DMS 273 (cell line): ENCODE results near the gene IL1A.

Experiments used
- DNase-seq: peaks from one replicate; lab custom pipeline; 2025; ENCODE audit not compliant: unreplicated experiment; lab: John Stamatoyannopoulos, UW

IL1A gene

DNA sequence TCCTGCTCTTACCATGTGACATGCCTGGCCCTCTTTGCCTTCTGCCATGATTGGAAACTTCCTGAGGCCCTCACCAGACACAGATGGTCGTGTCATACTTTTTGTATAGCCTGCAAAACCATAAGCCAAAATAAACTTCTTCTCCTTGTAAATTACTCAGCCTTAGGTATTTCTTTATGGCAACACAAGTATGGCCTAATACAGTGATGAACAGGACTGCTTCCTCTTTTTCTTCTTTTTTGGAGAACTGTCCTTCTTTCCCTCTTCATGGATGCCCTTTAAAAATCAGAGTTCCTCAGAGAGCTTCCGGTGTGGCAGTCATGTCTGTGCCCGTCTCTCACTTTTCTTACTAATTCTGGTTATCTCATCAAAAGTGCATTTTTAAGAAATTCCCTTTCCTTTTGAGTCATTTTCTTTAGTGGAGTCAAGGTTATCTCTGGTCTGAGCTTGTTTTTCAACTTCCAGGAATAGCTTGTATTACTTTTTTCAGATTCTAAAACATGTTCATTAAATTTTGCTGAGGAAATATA lies 9.2 kb upstream of the IL1A start:
- no peak for DNase-seq

DNA sequence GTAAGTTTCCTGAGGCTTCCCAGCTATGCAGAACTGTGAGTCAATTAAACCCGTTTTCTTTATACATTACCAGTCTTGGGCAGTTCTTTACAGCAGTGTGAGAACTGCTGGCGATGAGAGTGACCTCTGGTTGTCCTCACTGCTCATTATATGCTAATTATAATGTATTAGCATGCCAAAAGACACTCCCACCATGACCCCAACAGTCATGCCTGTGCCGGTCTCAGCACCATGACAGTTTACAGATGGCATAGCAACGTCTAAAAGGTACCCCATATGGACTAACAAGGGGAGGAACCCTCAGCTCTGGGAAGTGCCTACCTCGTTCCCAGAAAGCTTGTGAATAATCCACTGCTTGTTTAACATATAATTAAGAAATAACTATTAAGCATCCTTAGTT lies 8.1 kb upstream of the IL1A start:
- no peak for DNase-seq

DNA sequence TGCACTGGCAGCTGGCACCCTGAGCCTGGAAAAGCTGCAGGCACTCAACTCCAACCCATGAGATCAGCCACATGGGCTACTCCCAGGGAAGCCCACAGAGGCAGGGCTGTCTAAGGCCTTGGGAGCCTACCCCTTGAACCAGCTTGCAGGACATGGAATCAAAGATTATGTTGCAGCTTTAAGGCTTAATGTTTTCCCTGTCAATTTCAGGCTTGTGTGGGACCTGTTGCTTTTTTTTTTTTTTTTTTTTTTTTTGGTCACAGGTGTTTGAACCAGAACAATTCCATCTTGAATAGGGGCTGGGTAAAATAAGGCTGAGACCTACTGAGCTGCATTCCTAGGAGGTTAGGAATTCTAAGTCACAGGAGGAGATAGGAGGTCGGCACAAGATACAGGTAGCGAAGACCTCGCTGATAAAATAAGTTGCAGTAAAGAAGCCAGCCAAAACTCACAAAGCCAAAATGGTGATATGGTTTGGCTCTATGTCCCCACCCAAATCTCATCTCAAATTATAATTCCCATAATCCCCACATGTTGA lies 7.5 kb upstream of the IL1A start:
- no peak for DNase-seq

DNA sequence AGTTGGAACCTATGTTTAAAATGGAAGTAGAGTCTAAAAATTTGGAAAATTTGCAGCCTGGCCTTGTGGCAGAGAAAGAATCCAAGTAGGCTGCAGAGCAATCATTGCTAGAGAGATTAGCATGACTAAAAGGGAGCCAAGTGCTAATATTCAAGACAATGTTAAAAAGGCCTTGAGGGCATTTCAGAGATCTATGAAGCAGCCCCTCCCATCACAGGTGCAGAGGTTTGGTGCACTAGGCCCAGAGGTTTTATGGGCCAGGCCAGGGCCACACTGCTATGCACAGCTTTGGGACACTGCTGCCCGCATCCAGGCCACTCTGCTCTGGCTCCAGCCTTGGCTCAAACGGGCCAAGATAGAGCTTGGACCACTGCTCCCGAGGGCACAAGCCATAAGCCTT lies 6.7 kb upstream of the IL1A start:
- DNase-seq, result no peak

DNA sequence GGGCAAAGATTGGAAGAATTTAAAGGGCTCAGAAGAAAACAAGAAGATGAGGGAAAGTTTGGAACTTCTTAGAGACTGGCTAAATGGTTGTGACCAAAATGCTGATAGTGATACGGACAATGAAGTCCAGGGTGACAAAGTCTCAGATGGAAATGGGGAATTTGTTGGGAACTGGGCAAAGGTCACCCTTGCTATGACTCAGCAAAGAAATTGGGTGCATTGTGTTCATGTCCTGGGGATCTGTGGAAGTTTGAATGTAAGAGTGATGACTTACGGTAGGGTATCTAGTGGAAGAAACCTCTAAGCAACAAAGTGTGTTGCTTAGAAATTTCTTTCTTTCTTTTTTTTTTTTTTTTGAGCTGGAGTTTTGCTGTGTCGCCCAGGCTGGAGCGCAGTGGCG lies 6.0 kb upstream of the IL1A start:
- DNase-seq, result no peak

DNA sequence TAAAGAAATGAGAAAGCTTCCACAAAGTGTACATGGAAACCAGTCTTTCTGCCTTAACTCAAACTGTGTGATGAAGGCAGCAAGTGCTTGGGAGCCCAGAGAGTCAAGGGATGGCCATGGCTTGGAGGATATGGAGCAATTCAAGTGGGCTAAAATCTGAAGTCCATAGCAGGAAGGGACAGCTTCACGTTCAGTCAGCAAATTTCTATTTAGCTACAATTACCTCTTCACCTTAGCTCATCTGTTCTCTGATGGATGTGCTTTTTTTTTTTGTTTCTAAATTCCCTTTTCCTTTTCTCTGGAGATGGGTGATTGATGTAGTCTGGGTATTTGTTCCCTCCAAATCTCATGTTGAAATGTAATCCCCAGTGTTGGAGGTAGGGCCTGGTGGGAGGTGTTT lies 4.9 kb upstream of the IL1A start:
- no peak for DNase-seq

DNA sequence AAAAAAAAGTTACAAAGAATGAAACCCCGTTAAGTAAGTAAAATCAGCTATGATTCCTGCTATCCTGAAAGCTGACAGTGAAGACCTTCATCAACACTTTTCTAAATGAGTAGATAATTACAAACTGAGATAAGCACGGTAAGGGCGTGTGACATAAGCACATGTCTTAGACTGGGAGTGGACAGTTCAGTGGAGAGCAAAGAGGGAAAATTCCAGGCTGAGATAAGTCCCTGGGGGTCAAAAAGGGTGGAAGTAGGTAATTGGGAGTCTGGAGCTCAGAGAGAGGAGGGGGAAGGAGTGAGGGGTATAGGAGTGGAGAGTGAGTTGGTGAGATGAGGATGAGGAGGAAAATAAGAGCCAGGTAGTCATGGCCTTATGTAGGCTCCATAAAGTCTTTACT lies 4.4 kb upstream of the IL1A start:
- no peak for DNase-seq

DNA sequence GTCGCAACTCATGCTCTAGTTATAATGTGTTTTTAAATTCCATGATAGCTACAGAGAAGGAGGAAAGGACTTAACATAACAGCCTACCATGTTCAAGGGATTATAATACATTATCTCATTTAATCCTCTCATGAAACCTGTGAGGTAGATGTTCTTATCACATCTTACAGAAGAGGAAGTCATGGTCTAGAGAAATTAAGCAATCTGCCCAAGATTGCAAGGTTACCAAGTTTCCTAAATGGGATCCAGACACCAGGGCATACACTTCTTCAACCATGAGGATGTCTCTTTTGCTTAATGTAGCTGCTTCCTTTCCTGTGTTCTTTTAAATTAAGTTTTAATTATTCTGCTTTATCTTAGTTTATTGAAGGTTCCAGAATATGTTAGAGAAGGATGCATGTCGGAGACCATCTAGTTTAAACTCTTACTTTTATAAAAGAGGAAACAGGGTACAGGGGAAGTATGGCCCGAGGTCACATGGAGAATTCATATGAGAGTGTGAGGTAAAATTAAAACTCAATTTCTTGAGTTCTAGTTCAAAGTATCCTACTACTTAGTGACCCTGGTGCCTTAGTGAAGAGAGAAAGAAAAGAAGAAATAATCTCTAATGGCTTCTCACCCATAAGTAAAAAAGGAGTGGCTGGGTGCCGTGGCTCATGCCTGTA lies 3.6 kb upstream of the IL1A start:
- DNase-seq, result no peak

DNA sequence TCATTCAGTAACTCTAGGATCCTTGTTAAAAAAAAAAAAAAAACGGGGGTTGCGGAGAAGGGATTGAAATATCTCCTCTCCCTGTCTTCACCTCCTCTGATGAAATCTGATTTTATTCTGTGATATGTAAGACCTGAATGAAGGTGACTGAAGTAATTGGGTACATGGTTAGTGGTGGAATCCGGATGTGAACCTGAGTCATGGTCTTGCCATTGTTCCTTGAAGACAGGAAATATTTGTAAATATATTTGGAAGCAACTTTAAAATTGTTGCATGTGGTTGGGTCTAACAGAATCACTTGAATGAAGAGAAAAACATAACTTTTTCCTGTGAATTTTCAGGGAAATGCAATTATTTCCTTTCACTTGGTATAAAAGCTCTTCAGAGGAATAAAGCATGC lies 3.0 kb upstream of the IL1A start:
- DNase-seq, result no peak

DNA sequence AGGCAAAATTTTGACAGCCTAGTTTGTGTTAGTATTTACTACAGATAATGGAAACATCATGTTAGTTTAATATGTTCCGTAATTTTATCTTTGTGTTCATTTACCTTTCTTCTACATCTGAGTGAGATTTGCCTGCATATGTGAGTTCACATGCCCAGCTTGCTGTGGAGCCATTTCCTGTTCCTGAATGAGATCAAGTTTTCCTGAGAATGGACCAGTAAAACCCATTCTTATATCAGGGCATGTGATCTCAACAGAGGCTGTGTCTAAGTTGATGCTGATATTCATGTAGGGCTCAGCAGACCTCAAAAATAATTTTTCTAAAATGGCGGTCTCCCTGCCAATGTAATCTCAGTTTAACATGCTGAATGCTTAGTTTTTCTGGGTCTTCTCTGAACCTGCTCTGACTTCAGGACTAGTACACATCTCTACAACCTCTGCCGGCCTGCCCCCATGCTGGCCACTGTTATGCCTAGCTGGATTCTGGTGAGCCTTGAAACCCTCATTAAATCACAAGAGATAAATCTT lies 1.0 kb downstream of the IL1A start:
- no peak for DNase-seq

DNA sequence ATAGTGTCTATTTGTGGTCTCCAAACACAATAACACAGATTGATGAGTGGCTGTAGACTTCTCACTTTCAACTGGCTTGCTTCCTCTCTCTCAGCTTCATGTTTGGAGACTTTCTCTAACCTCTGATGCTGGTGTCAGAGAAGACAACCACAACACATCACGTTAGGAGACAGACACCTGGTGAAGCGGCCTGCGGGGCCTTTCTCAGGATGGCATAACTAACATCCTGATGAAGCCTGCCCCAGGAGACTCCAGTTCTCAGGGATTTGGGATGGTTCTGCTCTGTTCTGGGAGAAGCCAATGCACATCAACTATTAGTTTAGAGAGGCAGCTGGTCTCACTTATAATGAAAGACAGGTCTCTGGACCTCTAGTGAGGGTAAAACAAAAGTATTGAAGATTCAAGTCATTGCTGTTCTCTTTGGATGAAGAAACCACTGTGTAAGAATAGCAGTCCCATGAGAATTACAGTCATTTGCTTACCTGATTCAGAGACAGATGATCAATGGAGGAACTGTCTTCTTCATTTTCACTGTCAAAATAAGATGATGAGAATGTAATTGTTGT lies 2.0 kb downstream of the IL1A start:
- DNase-seq, result no peak

DNA sequence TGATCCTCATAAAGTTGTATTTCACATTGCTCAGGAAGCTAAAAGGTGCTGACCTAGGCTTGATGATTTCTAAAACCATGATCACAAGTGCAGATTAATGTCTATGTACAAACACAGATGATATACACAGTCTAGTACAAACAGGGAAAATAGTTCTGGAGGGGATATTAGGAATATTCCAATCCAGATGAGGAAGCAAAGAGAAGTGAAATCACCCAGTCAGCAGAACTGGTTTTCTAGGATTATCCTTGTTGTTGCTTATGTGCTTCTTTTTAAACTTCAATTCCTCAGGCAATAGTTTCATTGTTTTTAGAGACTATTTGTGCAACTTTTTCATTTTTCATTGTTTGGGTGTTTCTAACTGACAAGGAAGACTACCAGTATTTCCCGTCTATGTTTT lies 4.7 kb downstream of the IL1A start:
- DNase-seq, result no peak

DNA sequence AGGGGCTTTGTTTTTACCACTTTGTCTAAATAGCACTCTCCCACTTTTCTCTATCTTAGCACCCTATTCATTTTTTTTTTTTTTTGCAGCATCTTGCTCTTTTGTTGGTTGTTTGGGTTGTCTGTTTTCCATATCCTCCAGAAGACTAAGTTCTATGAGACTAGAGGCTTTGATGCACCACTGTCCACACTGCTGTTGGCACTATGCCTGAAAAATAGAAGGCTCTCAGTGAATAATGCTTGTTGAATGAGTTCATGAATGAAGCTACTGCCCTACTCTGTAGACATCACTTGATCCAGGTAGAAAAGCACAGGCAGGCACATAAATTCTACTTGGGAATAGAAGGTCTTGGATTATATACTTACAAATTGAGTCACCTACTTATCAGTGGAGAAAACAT lies 7.3 kb downstream of the IL1A start:
- DNase-seq, result no peak

DNA sequence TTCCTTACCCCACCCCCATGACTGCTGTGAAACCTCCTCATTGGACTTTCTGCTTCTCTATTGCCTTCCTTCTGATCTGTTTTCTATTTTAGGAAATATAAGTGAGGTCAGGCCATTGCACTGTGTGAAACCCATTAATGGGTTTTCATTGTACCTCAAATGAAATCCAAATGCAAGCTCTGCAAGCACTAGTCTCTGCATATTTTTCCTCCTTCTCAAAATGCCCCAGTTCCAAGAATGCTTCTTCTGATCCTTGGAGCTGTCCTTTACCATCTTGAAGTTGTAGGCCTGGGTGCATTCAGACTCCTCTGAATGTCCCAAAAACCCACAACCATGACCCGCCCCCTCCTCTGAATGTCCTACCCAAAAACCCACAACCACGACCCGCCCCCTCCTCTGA lies 8.2 kb downstream of the IL1A start:
- no peak for DNase-seq

DNA sequence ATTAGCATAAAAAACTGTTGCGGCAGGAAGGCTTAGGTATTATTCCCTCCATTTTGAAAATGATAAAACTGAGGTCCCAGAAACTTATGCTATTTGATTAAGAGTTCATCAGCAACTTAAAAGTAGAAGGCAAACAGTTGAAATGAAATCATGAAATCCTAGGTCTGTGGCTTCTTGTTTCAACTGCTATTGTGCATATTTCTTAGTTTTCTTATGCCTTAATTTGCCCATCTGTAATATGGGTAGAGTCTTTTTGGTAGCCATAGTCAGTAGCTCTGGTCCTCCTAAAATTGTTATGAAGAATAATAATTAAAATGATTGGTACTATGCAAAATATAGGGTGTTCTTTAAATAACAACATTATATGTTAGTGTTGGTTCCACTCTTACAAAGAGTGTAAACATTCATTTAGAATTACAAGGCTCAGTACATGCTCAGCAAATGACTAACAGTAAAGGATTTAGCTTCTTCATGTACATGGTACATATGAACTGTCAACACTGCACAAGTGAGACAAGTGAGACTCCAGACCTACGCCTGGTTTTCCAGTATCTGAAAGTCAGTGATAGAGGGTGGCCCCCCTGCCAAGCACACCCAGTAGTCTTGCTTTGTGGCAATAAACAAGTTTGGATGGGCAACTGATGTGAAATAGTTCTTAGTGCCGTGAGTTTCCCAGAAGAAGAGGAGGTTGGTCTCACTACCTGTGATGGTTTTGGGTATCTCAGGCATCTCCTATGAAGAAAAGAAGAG lies 9.6 kb downstream of the IL1A start:
- DNase-seq, result no peak

DNA sequence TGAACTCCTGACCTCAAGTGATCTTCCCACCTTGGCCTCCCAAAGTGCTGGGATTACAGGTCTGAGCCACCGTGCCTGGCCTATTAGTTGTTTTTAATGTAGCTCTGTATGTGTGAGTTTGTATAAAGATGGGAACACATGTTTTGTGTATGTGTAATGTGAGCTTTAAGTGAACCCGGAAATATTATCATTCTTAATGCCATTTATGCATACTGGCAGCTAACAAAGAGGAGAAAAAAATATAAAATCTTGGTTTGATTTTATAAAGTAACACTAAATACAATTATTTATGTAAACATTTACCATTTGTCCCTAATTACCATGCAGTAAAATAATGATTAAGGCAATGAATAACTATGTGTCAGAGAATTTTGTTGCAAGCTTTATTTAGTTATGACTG lies 10.7 kb downstream of the IL1A start:
- DNase-seq, result no peak

DNA sequence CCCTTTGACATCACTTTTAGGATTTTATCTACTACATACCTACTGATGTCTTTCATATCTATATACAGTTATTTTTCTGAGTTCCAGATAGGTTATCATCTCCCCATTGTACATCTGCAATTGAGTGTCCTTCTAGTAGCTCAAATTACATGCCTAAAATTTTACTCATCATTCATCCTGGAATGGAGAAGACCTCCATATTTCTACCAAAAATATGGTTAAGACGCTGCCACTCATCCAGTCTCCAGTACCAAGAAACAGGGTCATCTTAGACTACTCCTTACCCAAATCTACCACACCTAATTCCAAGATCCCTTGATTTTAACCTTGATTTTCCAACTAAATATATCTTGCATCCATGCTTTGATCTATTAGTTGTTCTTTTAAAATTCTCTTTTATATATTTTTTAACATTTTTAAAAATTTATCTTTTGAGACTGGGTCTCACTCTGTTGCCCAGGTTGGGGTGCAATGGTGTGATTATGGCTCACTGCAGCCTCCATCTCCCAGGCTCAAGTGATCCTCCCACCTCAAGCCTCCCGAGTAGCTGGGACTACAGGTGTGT lies 11.3 kb downstream of the IL1A start:
- DNase-seq, result no peak

DNA sequence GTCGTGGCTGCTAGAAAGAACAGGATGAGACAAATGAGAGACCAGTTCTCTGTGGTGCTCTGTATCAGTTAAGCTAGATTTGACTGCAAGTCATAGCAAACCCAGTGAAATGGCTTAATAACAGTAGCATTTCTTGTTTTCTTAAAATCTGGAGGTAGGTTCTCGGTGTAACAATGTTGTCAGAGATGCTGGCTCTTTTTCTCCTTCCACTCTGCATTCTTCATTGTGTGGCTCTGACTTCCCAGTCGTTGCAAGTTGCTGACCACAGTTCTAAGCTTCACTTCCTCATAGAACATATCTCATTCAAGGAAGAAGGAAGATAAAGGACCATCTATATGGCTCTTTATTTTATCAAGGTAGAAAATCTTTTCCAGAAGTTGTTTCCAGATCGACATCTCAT lies 12.0 kb downstream of the IL1A start:
- no peak for DNase-seq

DNA sequence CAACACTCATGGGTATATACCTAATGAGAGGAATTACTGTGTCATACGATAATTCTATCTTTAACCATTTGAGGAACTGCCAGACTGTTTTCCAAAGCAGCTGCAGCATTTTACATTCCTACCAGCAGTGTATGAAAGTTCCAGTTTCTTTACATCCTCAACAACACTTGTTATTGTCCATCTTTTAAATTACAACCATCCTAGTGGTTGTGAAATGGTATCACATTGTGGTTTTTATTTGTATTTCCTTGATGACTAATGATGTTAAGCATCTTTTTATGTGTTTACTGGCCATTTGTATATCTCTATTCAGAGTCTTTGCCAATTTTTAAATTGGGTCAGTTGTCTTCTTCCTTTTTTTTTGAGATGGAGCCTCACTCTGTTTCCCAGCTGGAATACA lies 15.9 kb downstream of the IL1A start:
- DNase-seq, result no peak

DNA sequence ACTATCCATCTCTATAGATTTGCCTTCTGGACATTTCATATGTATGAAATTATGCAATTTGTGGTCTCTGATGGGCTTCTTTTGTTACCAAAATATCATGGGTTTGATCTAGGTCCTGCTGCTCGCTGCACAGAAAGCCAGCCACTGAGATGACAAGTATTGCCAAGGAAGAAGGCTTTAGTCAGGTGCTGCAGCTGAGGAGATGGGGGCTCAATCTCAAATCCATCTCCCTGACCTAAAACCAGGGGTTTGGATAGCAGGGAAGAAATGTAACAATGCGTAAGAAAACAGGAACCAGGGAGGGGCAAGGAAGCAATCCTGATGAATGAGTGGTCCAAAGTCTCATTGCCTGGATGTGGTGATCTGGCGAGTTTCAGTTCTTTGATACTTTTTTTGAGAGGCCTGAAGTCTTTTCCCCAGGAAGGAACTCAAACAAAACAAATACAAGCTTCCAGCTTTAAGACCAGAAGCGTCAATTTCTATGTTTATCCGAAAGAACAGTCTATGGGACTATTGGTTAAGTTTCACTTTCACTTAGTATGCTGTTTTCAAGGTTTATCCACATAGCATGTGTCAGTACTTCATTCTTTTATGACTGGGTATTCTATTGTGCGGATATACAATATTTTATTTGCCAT lies 16.5 kb downstream of the IL1A start:
- no peak for DNase-seq

DNA sequence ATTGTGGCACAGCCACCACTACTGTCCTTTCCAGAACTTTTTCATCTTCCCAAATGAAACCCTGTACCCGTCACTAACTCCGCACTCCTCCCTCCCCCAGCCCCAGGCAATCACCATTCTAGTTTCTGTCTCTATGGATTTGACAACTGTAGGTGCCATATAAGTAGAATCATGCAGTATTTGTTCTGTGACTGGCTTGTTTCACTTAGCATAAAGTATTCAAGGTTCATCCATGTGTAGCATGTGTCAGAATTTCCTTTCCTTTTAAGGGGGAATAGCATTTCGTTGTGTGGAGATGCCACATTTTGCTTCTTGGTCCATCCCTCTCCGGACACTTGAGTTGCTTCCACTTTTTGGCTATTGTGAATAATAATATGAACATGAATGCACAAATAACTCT lies 19.0 kb downstream of the IL1A start:
- peak; percentile 18 for DNase-seq
